Activated CD4-positive, alpha-beta memory T cell treated with anti-CD3 and anti-CD28 coated beads for 36 hours (primary cell): ENCODE results near the gene RBPJ. TPM values are rescaled to one million over a fixed set of nuclear protein-coding genes. Genes with fewer than 3 reads are reported as not detected.
A peak's percentile ranks its signal among the peaks of the same experiment; 100 is the strongest.

ENCODE experiments used
- CTCF ChIA-PET: fragments of 350-600 bp; sonication (Branson Sonifier 250); formaldehyde crosslinking; loops from one replicate; lab custom pipeline; 2021; ENCODE audit warnings: antibody characterized with exemption, inconsistent platforms; lab: Charles Lee
- POLR2A ChIA-PET: fragments of 350-600 bp; sonication (Branson Sonifier 250); formaldehyde crosslinking; loops from one replicate; lab custom pipeline; 2021; ENCODE audit warnings: antibody characterized with exemption; lab: Charles Lee
- DNase-seq: peaks from one replicate; pipeline ENCODE4 v3.0.0-alpha.2; 2020
- H3K27ac Mint-ChIP-seq: one replicate; pipeline ENCODE4 v1.8.0; 2021; ENCODE audit warnings: mixed read lengths
- H3K27me3 Mint-ChIP-seq: one replicate; pipeline ENCODE4 v1.8.0; 2021; ENCODE audit warnings: mixed read lengths
- H3K36me3 Mint-ChIP-seq: one replicate; pipeline ENCODE4 v1.8.0; 2021; ENCODE audit warnings: mixed read lengths
- H3K4me1 Mint-ChIP-seq: one replicate; pipeline ENCODE4 v1.8.0; 2021; ENCODE audit warnings: low read depth, mixed read lengths
- H3K4me3 Mint-ChIP-seq: one replicate; pipeline ENCODE4 v1.8.0; 2021; ENCODE audit warnings: mild to moderate bottlenecking, mixed read lengths
- H3K9me3 Mint-ChIP-seq: one replicate; pipeline ENCODE4 v1.8.0; 2021; ENCODE audit warnings: mixed read lengths
- intact Hi-C: fragments of 100-400 bp; cut with micrococcal nuclease; formaldehyde crosslinking; loops from one replicate; pipeline ENCODE4 v1.15.1; 2023
- total RNA-seq, 2 experiments: library from RNA; stranded (reverse); gene quantifications; one replicate each; pipeline ENCODE4 v1.2.3, GENCODE V29; 2021

RBPJ gene
- total RNA-seq, 2 experiments from 2014 or later = 262 to 269 TPM

DNA sequence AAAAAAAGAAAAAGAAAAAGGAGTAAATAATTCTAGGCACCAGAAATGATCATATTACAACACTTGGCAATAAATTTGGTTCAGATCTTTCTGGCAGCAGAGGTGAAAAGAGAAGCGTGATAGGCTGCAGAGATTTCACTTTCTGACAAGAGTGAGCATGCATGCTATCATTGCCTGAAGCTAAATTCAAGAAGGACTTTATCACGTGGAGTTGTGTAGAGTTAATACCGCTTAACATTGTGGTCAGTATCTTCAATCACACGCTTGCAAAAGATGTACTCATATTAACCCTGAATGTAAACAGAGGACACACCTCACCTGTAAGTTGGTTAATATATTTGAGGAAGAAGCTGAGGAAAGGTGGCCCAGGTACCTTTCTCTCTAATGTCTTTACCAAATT lies 31.4 kb upstream of the RBPJ start:
- POLR2A ChIA-PET = interaction anchor here (0.6 to 0.7 kb wide), 2 partner anchors 54 to 371 kb away, joined by 3 to 4 read pairs; no protein-coding TSS in a partner anchor

DNA sequence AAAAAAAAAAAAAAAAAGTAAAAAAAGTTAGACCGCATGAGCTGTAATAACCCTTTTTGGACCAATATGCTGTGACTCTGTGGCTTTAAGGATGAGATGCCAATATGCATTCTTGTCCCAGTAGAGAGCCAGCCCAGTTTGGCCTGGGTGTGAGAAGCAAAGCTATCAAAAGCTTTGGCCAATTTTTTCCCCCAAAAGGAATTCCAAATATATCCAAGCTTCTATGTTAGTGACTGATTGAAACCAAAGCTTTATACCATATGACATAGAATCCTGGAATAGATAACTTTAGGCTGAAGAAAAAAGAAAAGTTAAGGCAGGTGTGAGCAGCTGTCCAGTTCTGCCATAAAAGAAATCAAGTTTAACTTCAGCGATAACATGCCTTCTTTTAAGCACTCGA lies 30.5 kb upstream of the RBPJ start:
- H3K27me3 Mint-ChIP-seq = no peaks in the 10 kb centered on the region
- ChIA-PET CTCF (interaction anchor here (1.1 kb wide), 1 partner anchor 29 kb away, joined by 4 read pairs; no protein-coding TSS in a partner anchor), POLR2A (interaction anchor here (0.7 kb wide), 1 partner anchor 55 kb away, joined by 4 read pairs; no protein-coding TSS in a partner anchor)
- no peak overlapping the region for H3K27ac Mint-ChIP-seq
- peaks cover 21% of the 10 kb centered on the region for H3K4me1 Mint-ChIP-seq
- no peak for DNase-seq
- H3K4me3 Mint-ChIP-seq = no peak overlapping the region
- H3K9me3 Mint-ChIP-seq = no peaks in the 10 kb centered on the region
- H3K36me3 Mint-ChIP-seq = no peaks in the 10 kb centered on the region
- intact Hi-C loops = no loop called here

More for the DNA sequence above, 31.4 kb upstream of the RBPJ start:
- Mint-ChIP-seq H3K27ac (no peak overlapping the region), H3K4me1 (peaks cover 25% of the 10 kb centered on the region), H3K36me3 (no peaks in the 10 kb centered on the region), H3K4me3 (no peak overlapping the region), H3K9me3 (no peaks in the 10 kb centered on the region), H3K27me3 (no peaks in the 10 kb centered on the region)
- no peak for DNase-seq
- CTCF ChIA-PET = interaction anchor here (1.1 kb wide), 1 partner anchor 30 kb away, joined by 4 read pairs; no protein-coding TSS in a partner anchor
- intact Hi-C loops = loop anchor here (5.0 kb wide), 1 partner anchor 57 kb away; no protein-coding TSS in a partner anchor

DNA sequence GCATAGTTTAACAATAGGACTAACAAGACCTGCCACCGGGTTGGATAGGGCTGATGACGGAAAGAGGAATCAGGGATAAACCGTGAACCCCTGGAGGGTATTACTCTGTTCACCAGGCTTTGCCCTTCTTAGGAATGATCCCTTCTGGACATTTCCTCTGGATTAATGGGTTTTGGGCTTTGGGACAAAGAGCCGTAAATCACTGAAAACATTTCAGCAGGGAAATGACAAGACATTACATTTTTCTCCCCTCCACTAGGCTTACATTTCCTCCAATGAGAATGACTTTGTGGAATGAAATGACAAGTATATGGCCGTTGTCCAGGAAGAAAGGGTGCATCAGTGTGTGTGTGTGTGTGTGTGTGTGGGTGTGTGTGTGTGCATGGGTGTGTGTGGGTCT lies 25.9 kb upstream of the RBPJ start:
- no peaks in the 10 kb centered on the region for H3K36me3 Mint-ChIP-seq
- no peak for DNase-seq
- no peak overlapping the region for H3K27ac Mint-ChIP-seq
- intact Hi-C loops = no loop called here
- ChIA-PET POLR2A (no interaction called here), CTCF (interaction anchor here (1.1 kb wide), 1 partner anchor 212 kb away, joined by 3 read pairs; no protein-coding TSS in a partner anchor)
- no peaks in the 10 kb centered on the region for H3K9me3 Mint-ChIP-seq
- H3K4me3 Mint-ChIP-seq = no peak overlapping the region
- peaks cover 20% of the 10 kb centered on the region for H3K4me1 Mint-ChIP-seq
- no peaks in the 10 kb centered on the region for H3K27me3 Mint-ChIP-seq

DNA sequence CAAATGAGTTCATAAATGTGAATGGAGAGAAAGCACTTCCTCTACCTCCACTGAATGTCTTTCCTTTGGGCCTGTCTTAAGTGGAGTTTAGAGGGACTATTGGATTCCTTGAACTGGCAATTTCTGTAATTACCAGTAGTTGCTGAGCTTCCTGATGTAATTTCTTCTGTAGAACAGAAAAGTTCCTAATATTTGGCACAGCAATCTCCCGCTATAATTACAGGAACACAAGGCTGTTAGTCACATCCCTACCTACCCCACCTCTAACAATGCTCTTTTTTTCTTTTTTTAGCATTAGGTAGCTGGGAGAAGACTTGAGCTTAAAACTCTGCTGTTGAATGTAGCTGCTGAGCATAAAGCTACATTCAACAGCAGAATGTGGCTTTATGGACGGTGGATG lies 24.8 kb upstream of the RBPJ start:
- DNase-seq = no peak
- CTCF ChIA-PET = interaction anchor here (0.6 to 1.1 kb wide), 2 partner anchors 34 to 213 kb away, joined by 3 read pairs; no protein-coding TSS in a partner anchor
- Mint-ChIP-seq H3K36me3 (no peaks in the 10 kb centered on the region), H3K4me1 (peaks cover 28% of the 10 kb centered on the region), H3K4me3 (no peak overlapping the region), H3K9me3 (no peaks in the 10 kb centered on the region), H3K27me3 (no peaks in the 10 kb centered on the region), H3K27ac (no peak overlapping the region)
- POLR2A ChIA-PET = no interaction called here
- intact Hi-C loops = no loop called here

DNA sequence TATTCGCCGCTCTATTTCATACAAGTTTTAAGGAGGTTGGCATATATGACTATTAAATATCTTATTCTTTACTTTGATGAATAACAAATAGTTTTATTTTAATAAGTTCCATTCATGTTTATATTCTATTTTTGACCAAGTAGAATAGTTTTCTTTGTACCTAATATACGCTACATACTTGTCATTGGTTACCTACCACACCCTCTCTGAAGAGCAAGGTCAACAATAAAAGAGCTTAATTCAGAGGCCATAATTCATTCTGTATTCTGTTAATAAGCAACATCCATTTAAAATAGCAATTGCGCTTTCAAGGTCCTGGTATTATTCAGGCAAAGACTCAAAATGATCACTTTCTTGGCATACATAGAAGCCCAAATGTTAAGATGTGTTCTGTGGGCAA lies 24.3 kb upstream of the RBPJ start:
- Mint-ChIP-seq H3K4me1 (peaks cover 28% of the 10 kb centered on the region), H3K4me3 (no peak overlapping the region), H3K27ac (no peak overlapping the region), H3K36me3 (no peaks in the 10 kb centered on the region), H3K9me3 (no peaks in the 10 kb centered on the region), H3K27me3 (no peaks in the 10 kb centered on the region)
- ChIA-PET CTCF (interaction anchor here (0.6 kb wide), 1 partner anchor 34 kb away, joined by 3 read pairs; no protein-coding TSS in a partner anchor), POLR2A (no interaction called here)
- intact Hi-C loops = no loop called here
- no peak for DNase-seq

DNA sequence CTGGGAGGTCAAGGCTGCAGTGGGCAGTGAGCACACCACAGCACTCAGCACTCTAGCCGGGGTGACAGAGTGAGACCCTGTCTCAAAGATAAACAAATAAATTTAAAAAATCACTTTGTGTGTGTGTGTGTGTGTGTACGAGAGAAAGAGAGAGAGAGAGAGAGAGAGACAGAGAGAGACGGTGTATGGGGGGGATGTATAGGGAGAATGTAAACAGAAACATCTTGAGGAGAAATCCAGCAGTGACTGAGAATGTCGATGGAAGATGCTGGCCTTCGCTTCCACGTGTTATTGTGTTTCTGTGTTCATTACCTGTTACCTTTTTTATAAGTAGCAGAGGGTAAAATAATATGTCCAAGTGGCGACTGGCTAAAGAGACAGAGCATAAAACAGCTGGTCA lies 23.6 kb upstream of the RBPJ start:
- H3K4me1 Mint-ChIP-seq = peaks cover 25% of the 10 kb centered on the region
- intact Hi-C loops = no loop called here
- H3K9me3 Mint-ChIP-seq = no peaks in the 10 kb centered on the region
- no peaks in the 10 kb centered on the region for H3K27me3 Mint-ChIP-seq
- ChIA-PET CTCF (interaction anchor here (1.1 kb wide), 1 partner anchor 33 kb away, joined by 3 read pairs; no protein-coding TSS in a partner anchor), POLR2A (no interaction called here)
- H3K4me3 Mint-ChIP-seq = no peak overlapping the region
- H3K27ac Mint-ChIP-seq = no peak overlapping the region
- no peaks in the 10 kb centered on the region for H3K36me3 Mint-ChIP-seq
- no peak for DNase-seq

DNA sequence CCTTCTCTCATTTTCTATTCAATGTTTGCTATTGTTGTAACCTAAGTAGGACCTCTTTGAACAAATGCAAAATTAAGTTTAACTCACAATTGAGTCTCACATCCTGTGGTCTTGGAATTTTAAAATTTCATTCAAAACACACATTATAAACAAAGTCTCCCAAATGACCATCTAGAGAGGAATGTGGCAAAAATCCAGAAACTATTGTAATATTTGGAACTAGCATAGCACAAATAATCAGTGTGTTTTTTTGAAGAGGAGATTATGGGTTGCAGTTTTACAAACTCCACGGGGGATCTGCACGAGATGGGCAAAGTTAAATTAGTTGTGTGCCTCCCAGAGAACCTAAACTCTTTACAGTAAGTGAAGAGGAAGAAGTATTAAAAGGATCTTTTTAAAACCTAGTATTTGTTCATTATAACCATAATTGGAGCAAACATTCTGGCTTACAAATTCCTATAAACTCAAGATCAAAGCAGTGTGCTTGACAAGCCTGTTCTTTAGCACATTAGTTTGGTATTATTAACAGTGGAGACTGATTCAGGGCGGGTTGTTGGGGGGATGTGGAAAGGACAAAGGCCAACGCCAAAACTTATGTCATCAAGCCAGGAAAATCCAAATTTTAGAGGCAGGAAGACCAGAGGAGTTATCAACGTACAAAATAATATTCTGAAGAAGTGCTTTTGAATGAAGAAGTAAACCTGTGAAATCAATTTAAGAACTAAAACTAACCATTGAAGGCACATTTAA lies 22.4 kb upstream of the RBPJ start:
- Mint-ChIP-seq H3K27ac (peak overlapping the region; percentile 44), H3K27me3 (no peaks in the 10 kb centered on the region), H3K36me3 (no peaks in the 10 kb centered on the region), H3K4me3 (peak overlapping the region; percentile 20), H3K9me3 (no peaks in the 10 kb centered on the region), H3K4me1 (peaks cover 25% of the 10 kb centered on the region)
- no peak for DNase-seq
- intact Hi-C loops = no loop called here
- CTCF ChIA-PET = interaction anchor here (1.1 kb wide), 1 partner anchor 32 kb away, joined by 3 read pairs; no protein-coding TSS in a partner anchor
- POLR2A ChIA-PET = interaction anchor here (0.6 to 1.0 kb wide), 2 partner anchors 21 to 116 kb away, joined by 3 read pairs; no protein-coding TSS in a partner anchor

DNA sequence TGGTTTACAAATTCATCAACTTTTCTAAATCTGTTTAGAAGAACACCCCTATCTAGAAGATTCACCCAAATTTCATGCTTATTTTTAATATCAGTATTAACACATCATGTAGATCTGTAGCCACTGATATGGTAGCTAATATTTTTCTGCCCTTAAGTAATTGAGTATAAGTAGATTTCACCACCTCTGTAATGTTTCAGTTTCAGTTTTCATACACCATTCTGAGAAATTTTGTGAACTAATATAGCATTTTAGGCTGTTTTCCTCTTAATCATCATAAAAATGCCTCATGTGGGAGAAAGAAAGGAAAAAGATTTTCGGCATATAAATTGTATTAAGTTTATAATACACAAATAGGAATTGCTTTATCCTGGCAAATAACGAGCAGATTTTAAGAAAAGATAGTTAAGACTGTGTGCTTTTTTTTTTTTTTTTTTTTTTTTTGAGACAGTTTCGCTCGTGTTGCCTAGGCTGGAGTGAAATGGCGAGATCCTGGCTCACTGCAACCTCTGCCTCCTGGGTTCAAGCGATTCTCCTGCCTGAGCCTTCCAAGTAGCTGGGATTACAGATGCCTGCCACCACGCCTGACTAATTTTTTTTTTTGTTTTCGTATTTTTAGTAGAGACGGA lies 21.4 kb upstream of the RBPJ start:
- intact Hi-C loops = no loop called here
- peak overlapping the region; percentile 67 for H3K27ac Mint-ChIP-seq
- ChIA-PET POLR2A (interaction anchor here (0.6 to 1.0 kb wide), 3 partner anchors 20 to 117 kb away, joined by 3 read pairs; no protein-coding TSS in a partner anchor), CTCF (no interaction called here)
- H3K36me3 Mint-ChIP-seq = no peaks in the 10 kb centered on the region
- peak overlapping the region; percentile 57 for H3K4me3 Mint-ChIP-seq
- DNase-seq = no peak
- no peaks in the 10 kb centered on the region for H3K27me3 Mint-ChIP-seq
- H3K4me1 Mint-ChIP-seq = peaks cover 25% of the 10 kb centered on the region
- no peaks in the 10 kb centered on the region for H3K9me3 Mint-ChIP-seq

DNA sequence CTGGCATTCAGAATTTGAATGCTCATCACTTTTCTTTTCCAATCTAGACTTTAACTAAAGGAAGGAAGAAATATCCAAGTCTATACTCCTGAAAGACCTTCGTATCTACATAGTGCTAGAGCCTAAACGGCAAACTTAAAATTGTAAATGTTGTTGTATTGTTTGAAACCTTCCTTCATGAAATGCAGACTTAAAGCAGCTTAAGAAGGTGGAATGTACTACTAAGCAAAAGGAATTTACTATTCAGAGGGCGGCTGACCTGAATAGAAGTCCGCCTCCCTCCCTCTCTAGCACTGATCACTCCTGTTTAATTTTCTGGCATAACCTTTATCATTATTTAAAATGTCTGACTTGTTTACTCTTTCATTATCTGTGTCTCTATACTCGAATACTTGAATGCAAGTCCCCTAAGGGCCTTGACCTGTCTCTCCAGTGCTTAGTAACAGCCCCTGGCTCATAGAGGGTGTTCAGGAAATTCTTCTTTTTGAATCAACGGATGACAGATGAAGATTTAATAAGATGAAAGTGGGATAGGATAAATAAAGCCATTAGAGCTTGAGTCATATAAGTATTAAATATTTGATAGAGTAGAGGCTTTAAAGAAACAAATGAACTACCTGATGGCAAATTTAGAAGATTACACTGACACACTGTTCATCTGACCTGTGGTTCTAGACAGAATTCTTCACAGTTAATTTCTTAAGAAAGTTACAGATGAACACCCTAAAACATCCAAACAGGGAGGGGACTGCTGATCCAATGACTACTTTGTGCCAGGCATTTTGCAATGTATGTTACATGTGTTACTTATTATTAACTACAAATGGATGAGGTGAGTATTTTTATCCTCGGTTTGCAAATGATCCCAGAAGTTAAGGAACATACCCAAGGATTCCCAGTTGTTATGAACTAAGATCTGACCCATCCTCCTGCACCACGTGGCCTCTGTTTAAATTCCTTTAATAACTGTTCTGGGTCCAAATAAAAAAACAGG lies 20.2 kb upstream of the RBPJ start:
- no peak for DNase-seq
- POLR2A ChIA-PET = interaction anchor here (1.7 kb wide), 1 partner anchor 18 kb away, joined by 5 read pairs; no protein-coding TSS in a partner anchor
- Mint-ChIP-seq H3K4me1 (peaks cover 25% of the 10 kb centered on the region), H3K9me3 (no peaks in the 10 kb centered on the region), H3K27ac (peak overlapping the region; percentile 5), H3K36me3 (no peaks in the 10 kb centered on the region), H3K4me3 (no peak overlapping the region), H3K27me3 (no peaks in the 10 kb centered on the region)
- CTCF ChIA-PET = no interaction called here
- intact Hi-C loops = no loop called here

DNA sequence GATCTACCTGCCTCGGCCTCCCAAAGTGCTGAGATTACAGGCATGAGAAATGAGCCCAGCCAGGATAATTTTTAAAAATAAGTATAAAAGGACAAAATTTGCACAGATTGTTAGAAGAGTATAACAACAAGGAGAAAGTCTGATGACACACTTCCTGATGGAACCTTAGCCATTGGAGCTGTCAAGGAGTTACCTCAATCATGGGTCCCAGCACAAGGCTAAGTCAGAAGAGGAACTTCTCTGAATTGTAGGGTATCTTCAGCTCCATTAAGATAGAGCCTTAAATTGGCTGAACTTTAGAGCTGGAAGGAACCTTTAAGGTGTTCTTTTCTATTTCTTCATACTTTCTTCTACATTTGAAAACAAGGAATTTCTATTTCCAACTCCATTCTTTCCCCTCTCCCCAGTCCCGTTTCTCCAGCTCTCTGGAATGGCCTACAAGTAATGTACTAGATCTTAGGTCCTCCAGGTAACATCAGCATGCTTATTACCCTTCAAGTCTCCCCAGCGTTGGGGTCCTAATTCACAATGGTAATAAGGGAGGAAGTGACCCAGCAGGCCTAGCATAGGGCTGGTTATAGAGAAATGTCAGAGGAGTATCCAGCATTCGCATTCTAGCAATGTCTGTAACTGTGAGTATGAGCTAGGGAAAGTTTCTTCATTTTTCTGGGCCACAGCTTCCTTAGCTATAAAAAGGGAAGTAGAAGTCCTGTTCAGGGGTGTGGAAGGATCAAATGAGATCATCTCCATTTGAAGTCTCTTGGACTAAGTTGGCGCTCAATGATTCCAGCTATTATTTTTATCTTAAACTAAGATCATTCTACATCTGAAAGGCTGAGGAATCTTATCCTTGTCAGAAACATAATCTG lies 18.5 kb upstream of the RBPJ start:
- Mint-ChIP-seq H3K36me3 (no peaks in the 10 kb centered on the region), H3K27ac (no peak overlapping the region), H3K9me3 (no peaks in the 10 kb centered on the region), H3K4me1 (peaks cover 31% of the 10 kb centered on the region), H3K4me3 (no peak overlapping the region), H3K27me3 (no peaks in the 10 kb centered on the region)
- POLR2A ChIA-PET = interaction anchor here (1.3 kb wide), 1 partner anchor 17 kb away, joined by 4 read pairs; no protein-coding TSS in a partner anchor
- DNase-seq = no peak
- CTCF ChIA-PET = interaction anchor here (0.5 to 1.5 kb wide), 4 partner anchors 10 to 227 kb away, joined by 3 to 5 read pairs (median 4); no protein-coding TSS in a partner anchor
- intact Hi-C loops = no loop called here
